ENCODE measurements around the gene ZIM2. TPM values are rescaled to one million over a fixed set of nuclear protein-coding genes. Genes with fewer than 3 reads are reported as not detected.

Gene ZIM2
- total RNA-seq, 4 donors from 2014 or later: 1.3 TPM; not detected in 3

- no peak for TF ChIP-seq CTCF (IDR thresholded peaks at IDR 0.05; ENCODE audit: low read depth)
These were observed 81.0 kb downstream of the ZIM2 start for GRCh38 chr19:56759531-56759930.

- no peak for TF ChIP-seq CTCF (IDR thresholded peaks at IDR 0.05; ENCODE audit: low read depth)
These were observed 89.4 kb downstream of the ZIM2 start for GRCh38 chr19:56751078-56751489.

- no peak for TF ChIP-seq CTCF (IDR thresholded peaks at IDR 0.05; ENCODE audit: low read depth)
These were observed 89.9 kb downstream of the ZIM2 start for GRCh38 chr19:56750658-56751057.

GRCh38 chr19:56748378-56748777 lies 92.1 kb downstream of the ZIM2 start:
- no peak for TF ChIP-seq CTCF (IDR thresholded peaks at IDR 0.05; ENCODE audit: low read depth)

GRCh38 chr19:56746367-56746766 lies 94.2 kb downstream of the ZIM2 start:
- TF ChIP-seq CTCF (IDR thresholded peaks at IDR 0.05; ENCODE audit: low read depth): no peak

- no peak for TF ChIP-seq CTCF (IDR thresholded peaks at IDR 0.05; ENCODE audit: low read depth)
These were observed 100.0 kb downstream of the ZIM2 start for GRCh38 chr19:56740501-56740900.

- TF ChIP-seq CTCF (IDR thresholded peaks at IDR 0.05; ENCODE audit: low read depth): no peak
These were observed 104.0 kb downstream of the ZIM2 start for GRCh38 chr19:56736571-56736970.
